ENCODE data around the gene ZFYVE1.

GRCh38 chr14:73058224-73058921 lies 31.5 kb upstream of the ZFYVE1 start, which contains the start of gene RBM25:
- TF ChIP-seq POLR2AphosphoS5 (IDR thresholded peaks at IDR 0.05; ENCODE audit: borderline replicate concordance, low read depth, low read length) (peak; percentile 99), EZH2 (IDR thresholded peaks at IDR 0.05) (no peak), FOXP2 (optimal IDR thresholded peaks at IDR 0.05; ENCODE audit: control extremely low read depth, extremely low read length, insufficient read depth) (no peak)
